Endothelial cell of umbilical vein (primary cell): ENCODE data around the gene ZNF831.

Experiments
- EZH2 ChIP-seq: IDR thresholded peaks from 2 replicates; pipeline ENCODE4 v1.6.1; 2012; ENCODE audit warnings: borderline replicate concordance, low read depth, mild to moderate bottlenecking, moderate library complexity, low read length, inconsistent platforms; ENCODE audit not compliant: severe bottlenecking
- FOS ChIP-seq: IDR thresholded peaks from 2 replicates; pipeline ENCODE4 v1.6.1; 2011; ENCODE audit warnings: mild to moderate bottlenecking, low read length, moderate library complexity, borderline replicate concordance; ENCODE audit not compliant: insufficient read depth
- GATA2 ChIP-seq: IDR thresholded peaks from 2 replicates; pipeline ENCODE4 v1.7.0; 2011; ENCODE audit warnings: low read depth, mild to moderate bottlenecking, moderate library complexity, mixed read lengths, low read length; ENCODE audit not compliant: insufficient read length, insufficient read depth
- JUN ChIP-seq: IDR thresholded peaks from 2 replicates; pipeline ENCODE4 v1.6.1; 2011; ENCODE audit warnings: borderline replicate concordance, low read depth; ENCODE audit not compliant: insufficient read length, insufficient read depth
- MAX ChIP-seq: IDR thresholded peaks from 2 replicates; pipeline ENCODE4 v1.6.1; 2011; ENCODE audit not compliant: insufficient read depth, insufficient read length
- MYC ChIP-seq: IDR thresholded peaks from one replicate; pipeline ENCODE4 v1.6.1; 2011; ENCODE audit warnings: mild to moderate bottlenecking, low read depth, low read length
- POLR2A ChIP-seq: IDR thresholded peaks from 2 replicates; pipeline ENCODE4 v1.6.1; 2012; ENCODE audit warnings: low read depth, mild to moderate bottlenecking, control low read depth, low read length
- POLR2AphosphoS5 ChIP-seq: IDR thresholded peaks from 2 replicates; pipeline ENCODE4 v1.6.1; 2012; ENCODE audit warnings: low read depth, mild to moderate bottlenecking, control low read depth, low read length, moderate library complexity; ENCODE audit not compliant: insufficient read depth
- TF ChIP-seq, protein P1 (sequence below), 2 donors: IDR thresholded peaks; 1 replicate in 1 of 2; 2 replicates in 1 of 2; pipeline ENCODE4 v1.5.1; 2011; ENCODE audit warnings: low read length in 2 of 2, mild to moderate bottlenecking in 2 of 2, moderate library complexity in 2 of 2, control low read depth in 1 of 2, inconsistent platforms in 1 of 2, low read depth in 1 of 2; ENCODE audit not compliant: insufficient read depth in 1 of 2; ENCODE audit errors: extremely low read depth in 1 of 2

GRCh38 chr20:59148701-59149493, 14.7 kb upstream of the ZNF831 start:
- TF ChIP-seq POLR2A (no peak), MYC (no peak), EZH2 (no peak), FOS (no peak), POLR2AphosphoS5 (no peak), MAX (no peak), GATA2 (no peak), JUN (no peak)
- TF ChIP-seq, protein P1, sequence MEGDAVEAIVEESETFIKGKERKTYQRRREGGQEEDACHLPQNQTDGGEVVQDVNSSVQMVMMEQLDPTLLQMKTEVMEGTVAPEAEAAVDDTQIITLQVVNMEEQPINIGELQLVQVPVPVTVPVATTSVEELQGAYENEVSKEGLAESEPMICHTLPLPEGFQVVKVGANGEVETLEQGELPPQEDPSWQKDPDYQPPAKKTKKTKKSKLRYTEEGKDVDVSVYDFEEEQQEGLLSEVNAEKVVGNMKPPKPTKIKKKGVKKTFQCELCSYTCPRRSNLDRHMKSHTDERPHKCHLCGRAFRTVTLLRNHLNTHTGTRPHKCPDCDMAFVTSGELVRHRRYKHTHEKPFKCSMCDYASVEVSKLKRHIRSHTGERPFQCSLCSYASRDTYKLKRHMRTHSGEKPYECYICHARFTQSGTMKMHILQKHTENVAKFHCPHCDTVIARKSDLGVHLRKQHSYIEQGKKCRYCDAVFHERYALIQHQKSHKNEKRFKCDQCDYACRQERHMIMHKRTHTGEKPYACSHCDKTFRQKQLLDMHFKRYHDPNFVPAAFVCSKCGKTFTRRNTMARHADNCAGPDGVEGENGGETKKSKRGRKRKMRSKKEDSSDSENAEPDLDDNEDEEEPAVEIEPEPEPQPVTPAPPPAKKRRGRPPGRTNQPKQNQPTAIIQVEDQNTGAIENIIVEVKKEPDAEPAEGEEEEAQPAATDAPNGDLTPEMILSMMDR (IDR thresholded peaks at IDR 0.05; ENCODE audit: extremely low read depth in 1 of 2, insufficient read depth in 1 of 2, low read depth in 1 of 2, low read length in 2 of 2) = no peak
